VCaP (cell line): ENCODE measurements around the gene PIEZO1.

Experiments used
- H3K27ac ChIP-seq: fragments of 450-650 bp; 2 replicates; pipeline ENCODE4 v1.5.1; 2017
- CTCF ChIP-seq: fragments of 450-650 bp; conservative IDR thresholded peaks from 2 replicates; pipeline ENCODE4 v1.5.1; 2017; ENCODE audit warnings: mild to moderate bottlenecking, moderate library complexity

Gene PIEZO1

GRCh38 chr16:88712362-88712979 lies 72.5 kb downstream of the PIEZO1 start:
- no peak overlapping the region for H3K27ac ChIP-seq
- no peak for TF ChIP-seq CTCF

- H3K27ac ChIP-seq: no peak overlapping the region
- TF ChIP-seq CTCF: no peak
Measured at GRCh38 chr16:88711750-88712340, 73.2 kb downstream of the PIEZO1 start.

- H3K27ac ChIP-seq: no peak overlapping the region
- no peak for TF ChIP-seq CTCF
Measured at GRCh38 chr16:88710556-88710955, 74.5 kb downstream of the PIEZO1 start.

- peak overlapping the region; percentile 41; the same call in 1 of the 2 replicates for H3K27ac ChIP-seq
- no peak for TF ChIP-seq CTCF
Measured at GRCh38 chr16:88706965-88707826, 77.8 kb downstream of the PIEZO1 start.

GRCh38 chr16:88706229-88706964 lies 78.6 kb downstream of the PIEZO1 start, which contains the start of the genes CTU2 and RNF166:
Gene CTU2 (plus strand): TSS chr16:88706503. CDS start chr16:88706531, 28 bp downstream.
Gene RNF166 (minus strand): TSS chr16:88706408. CDS start chr16:88706325, 83 bp downstream.
- H3K27ac ChIP-seq: peak within 1 kb of the TSS; percentile 41; the same call in 1 of the 2 replicates
- no peak for TF ChIP-seq CTCF

GRCh38 chr16:88705801-88706228 lies 79.2 kb downstream of the PIEZO1 start:
- no peak for TF ChIP-seq CTCF
- peak overlapping the region; percentile 41; the same call in 1 of the 2 replicates for H3K27ac ChIP-seq
